H1 (cell line): ENCODE data around the gene MAST1. TPM values are rescaled to one million over a fixed set of nuclear protein-coding genes. Genes with fewer than 3 reads are reported as not detected.

Source experiments
- BCL11A ChIP-seq, 2 experiments: IDR thresholded peaks; one replicate each; pipeline ENCODE4 v1.6.1; 2011; ENCODE audit warnings: low read depth in 2 of 2, low read length in 2 of 2, mild to moderate bottlenecking in 2 of 2
- CBX8 ChIP-seq: fragments of 300-800, 300-1000 bp; sonication (generic); IDR thresholded peaks from 2 replicates; pipeline ENCODE4 v1.7.1; 2016; ENCODE audit warnings: low read depth, low read length, borderline replicate concordance
- CHD1 ChIP-seq: IDR thresholded peaks from 2 replicates; pipeline ENCODE4 v1.6.1; 2012; ENCODE audit warnings: low read depth, low read length, improper control_type of control experiment
- FOSL1 ChIP-seq: IDR thresholded peaks from 2 replicates; pipeline ENCODE4 v1.6.1; 2011; ENCODE audit warnings: mild to moderate bottlenecking, low read depth, low read length, moderate library complexity; ENCODE audit not compliant: insufficient read depth
- GABPA ChIP-seq: IDR thresholded peaks from 2 replicates; pipeline ENCODE4 v1.6.1; 2011; ENCODE audit warnings: mild to moderate bottlenecking, low read length, moderate library complexity, borderline replicate concordance; ENCODE audit not compliant: insufficient read depth
- HDAC6 ChIP-seq: IDR thresholded peaks from one replicate; pipeline ENCODE4 v1.7.1; 2012; ENCODE audit warnings: low read depth, mild to moderate bottlenecking, inconsistent platforms, low read length, moderate library complexity
- KDM1A ChIP-seq: fragments of 200-600, 300-600 bp; sonication (generic); IDR thresholded peaks from 2 replicates; pipeline ENCODE4 v1.7.1; 2016; ENCODE audit warnings: mild to moderate bottlenecking, low read length, borderline replicate concordance
- KDM5A ChIP-seq: fragments of 200-600 bp; IDR thresholded peaks from 2 replicates; pipeline ENCODE4 v1.7.1; 2012; ENCODE audit warnings: mild to moderate bottlenecking, low read length, inconsistent platforms, mixed read lengths
- POLR2A ChIP-seq, 2 experiments: IDR thresholded peaks; 1 replicate in 1 of 2; 2 replicates in 1 of 2; pipeline ENCODE4 v1.6.1; 2011; ENCODE audit warnings: low read depth in 2 of 2, low read length in 2 of 2, mild to moderate bottlenecking in 2 of 2; ENCODE audit errors: control extremely low read depth in 1 of 2
- POLR2AphosphoS5 ChIP-seq: IDR thresholded peaks from 2 replicates; pipeline ENCODE4 v1.6.1; 2011; ENCODE audit warnings: low read depth, low read length
- POU5F1 ChIP-seq: IDR thresholded peaks from 2 replicates; pipeline ENCODE4 v1.6.1; 2011; ENCODE audit warnings: low read depth, mild to moderate bottlenecking, low read length, moderate library complexity
- RAD21 ChIP-seq, 2 experiments: IDR thresholded peaks in 1 of 2; conservative IDR thresholded peaks in 1 of 2; 2 replicates each; pipeline ENCODE4 v1.6.1; 2011; ENCODE audit warnings: low read depth in 2 of 2, low read length in 2 of 2, improper control_type of control experiment in 1 of 2, inconsistent platforms in 1 of 2, mild to moderate bottlenecking in 1 of 2, moderate library complexity in 1 of 2
- RFX5 ChIP-seq: IDR thresholded peaks from 2 replicates; pipeline ENCODE4 v1.6.1; 2011; ENCODE audit warnings: low read depth, low read length, improper control_type of control experiment, borderline replicate concordance
- SIRT6 ChIP-seq: IDR thresholded peaks from one replicate; pipeline ENCODE4 v1.7.1; 2012; ENCODE audit warnings: low read length, inconsistent platforms
- SP2 ChIP-seq: IDR thresholded peaks from 2 replicates; pipeline ENCODE4 v1.6.1; 2012; ENCODE audit warnings: mild to moderate bottlenecking, low read length, inconsistent platforms
- TAF1 ChIP-seq: IDR thresholded peaks from 2 replicates; pipeline ENCODE4 v1.6.1; 2011; ENCODE audit warnings: mild to moderate bottlenecking, low read depth, low read length
- TAF7 ChIP-seq: optimal IDR thresholded peaks from 2 replicates; pipeline ENCODE3; 2011; ENCODE audit warnings: low read depth, mild to moderate bottlenecking, inconsistent platforms, low read length, moderate library complexity, borderline replicate concordance
- TEAD4 ChIP-seq: IDR thresholded peaks from 2 replicates; pipeline ENCODE4 v1.6.1; 2012; ENCODE audit warnings: low read depth, low read length, inconsistent platforms, mixed read lengths
- YY1 ChIP-seq: IDR thresholded peaks from 2 replicates; pipeline ENCODE4 v1.6.1; 2011; ENCODE audit warnings: low read depth, mild to moderate bottlenecking, low read length
- ZNF274 ChIP-seq: IDR thresholded peaks from 2 replicates; pipeline ENCODE4 v1.7.0; 2012; ENCODE audit warnings: low read length, borderline replicate concordance; ENCODE audit errors: extremely low read depth
- polyA plus RNA-seq, 7 experiments: library from polyadenylated mRNA; depleted of rRNA in 3 of 7; stranded (reverse) in 5 of 7; unstranded in 2 of 7; fragments of >200 nt in 5 of 7; fragments of 200-250 nt in 2 of 7; gene quantifications; 1 replicate in 5 of 7; 2 replicates in 1 of 7; 4 replicates in 1 of 7; pipeline versions ENCODE4 v1.2.1 to v1.2.3, GENCODE V29; 2011 to 2013; ENCODE audit warnings: missing spikeins in 2 of 7, mixed read lengths in 2 of 7
- total RNA-seq: library from RNA; stranded (reverse); fragmentation: NEBNext Ultra II Directional; extraction: Animal tissue kit (Norgen Biotek cat#: 25700); gene quantifications from 2 replicates; pipeline ENCODE4 v1.2.1, GENCODE V29; 2021
- TF ChIP-seq, protein P1 (sequence below), 3 experiments: IDR thresholded peaks; 1 replicate in 2 of 3; 2 replicates in 1 of 3; pipeline versions ENCODE4 v1.5.1 to v1.6.1; 2011; ENCODE audit warnings: low read length in 3 of 3, mild to moderate bottlenecking in 3 of 3, inconsistent platforms in 2 of 3, low read depth in 1 of 3, moderate library complexity in 1 of 3; ENCODE audit not compliant: insufficient read depth in 1 of 3; ENCODE audit errors: control extremely low read depth in 1 of 3

The MAST1 gene
- total and polyA plus RNA-seq, 2 of the 8 experiments (the other 6 are each of a cell fraction or from before 2014, with no cell fraction given): 15.6 to 28.3 TPM

DNA sequence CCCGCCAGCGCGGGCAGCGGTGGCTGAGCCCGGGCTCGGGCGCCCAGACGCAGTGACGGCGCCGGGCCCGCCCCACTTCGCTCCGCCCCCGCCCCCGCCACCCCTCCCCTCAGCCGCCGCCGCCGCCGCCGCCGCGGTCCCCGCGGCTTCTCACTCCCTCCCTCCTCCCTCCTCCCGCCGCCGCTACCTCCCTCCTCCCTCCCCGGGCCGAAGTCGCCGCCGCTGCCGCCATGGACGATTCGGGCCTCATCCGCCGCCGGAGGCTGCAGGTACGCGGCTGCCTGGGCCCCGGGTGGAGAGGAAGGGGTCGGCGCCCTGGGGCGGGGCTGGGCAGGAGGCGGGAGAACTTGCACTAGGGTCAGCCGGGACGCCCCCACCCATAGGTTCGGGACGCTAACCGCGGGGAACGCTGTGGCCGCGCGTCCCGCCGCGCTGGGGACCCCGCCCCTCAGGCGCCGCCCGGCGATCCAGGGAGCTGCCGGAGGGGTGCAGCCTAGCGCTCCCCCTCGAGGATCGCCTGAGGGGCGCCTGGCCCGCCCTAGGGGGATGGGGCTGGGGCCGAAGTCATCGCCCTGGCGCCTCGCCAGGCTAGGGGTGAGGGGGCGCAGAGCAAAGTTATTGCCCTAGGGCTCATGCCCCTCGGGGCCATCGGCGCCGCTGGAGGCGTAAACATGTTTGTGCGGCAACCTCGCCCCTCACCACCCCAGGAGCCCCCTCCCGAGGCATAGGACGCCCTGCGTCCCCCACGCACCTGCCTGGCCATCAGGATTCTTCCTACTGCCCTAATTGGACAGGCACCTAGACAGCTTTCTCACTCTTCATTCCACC is 4.4 kb upstream of the MAST1 start (continued):
- TF ChIP-seq, protein P1, sequence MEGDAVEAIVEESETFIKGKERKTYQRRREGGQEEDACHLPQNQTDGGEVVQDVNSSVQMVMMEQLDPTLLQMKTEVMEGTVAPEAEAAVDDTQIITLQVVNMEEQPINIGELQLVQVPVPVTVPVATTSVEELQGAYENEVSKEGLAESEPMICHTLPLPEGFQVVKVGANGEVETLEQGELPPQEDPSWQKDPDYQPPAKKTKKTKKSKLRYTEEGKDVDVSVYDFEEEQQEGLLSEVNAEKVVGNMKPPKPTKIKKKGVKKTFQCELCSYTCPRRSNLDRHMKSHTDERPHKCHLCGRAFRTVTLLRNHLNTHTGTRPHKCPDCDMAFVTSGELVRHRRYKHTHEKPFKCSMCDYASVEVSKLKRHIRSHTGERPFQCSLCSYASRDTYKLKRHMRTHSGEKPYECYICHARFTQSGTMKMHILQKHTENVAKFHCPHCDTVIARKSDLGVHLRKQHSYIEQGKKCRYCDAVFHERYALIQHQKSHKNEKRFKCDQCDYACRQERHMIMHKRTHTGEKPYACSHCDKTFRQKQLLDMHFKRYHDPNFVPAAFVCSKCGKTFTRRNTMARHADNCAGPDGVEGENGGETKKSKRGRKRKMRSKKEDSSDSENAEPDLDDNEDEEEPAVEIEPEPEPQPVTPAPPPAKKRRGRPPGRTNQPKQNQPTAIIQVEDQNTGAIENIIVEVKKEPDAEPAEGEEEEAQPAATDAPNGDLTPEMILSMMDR (IDR thresholded peaks at IDR 0.05; ENCODE audit: control extremely low read depth in 1 of 3, insufficient read depth in 1 of 3, low read depth in 1 of 3, low read length in 3 of 3): no peak
- no peak for TF ChIP-seq SP2
- no peak for TF ChIP-seq TEAD4
- no peak for TF ChIP-seq RAD21 (IDR thresholded peaks at IDR 0.05 in 1 of 2, conservative IDR thresholded peaks at IDR 0.05 in 1 of 2; ENCODE audit: low read depth in 2 of 2, low read length in 2 of 2)
- TF ChIP-seq YY1: no peak
- no peak for TF ChIP-seq TAF7
- TF ChIP-seq FOSL1: no peak
- no peak for TF ChIP-seq HDAC6
- no peak for TF ChIP-seq BCL11A (IDR thresholded peaks at IDR 0.05; ENCODE audit: low read depth in 2 of 2, low read length in 2 of 2)
- TF ChIP-seq CBX8: no peak
- TF ChIP-seq POLR2A (IDR thresholded peaks at IDR 0.05; ENCODE audit: control extremely low read depth in 1 of 2, low read depth in 2 of 2, low read length in 2 of 2): no peak
- no peak for TF ChIP-seq CHD1
- TF ChIP-seq TAF1: 0 out of 2 replicates have a peak, but pooled peaks have one; percentile 18
- no peak for TF ChIP-seq RFX5
- no peak for TF ChIP-seq KDM5A
- TF ChIP-seq POLR2AphosphoS5: no peak; the same call in 1 of the 2 replicates
- no peak for TF ChIP-seq GABPA
- TF ChIP-seq ZNF274: no peak
- no peak for TF ChIP-seq POU5F1
- no peak for TF ChIP-seq KDM1A
- no peak for TF ChIP-seq SIRT6
